ENCODE measurements around the gene NUAK1. TPM values are rescaled to one million over a fixed set of nuclear protein-coding genes. Genes with fewer than 3 reads are reported as not detected.
"Not testable (repeated sequence)": the region's sequence is repeated elsewhere in the genome, so short reads cannot be mapped to it uniquely, and the experiment has no call there.

The NUAK1 gene
- total RNA-seq, 1 donor: 0.52 TPM

GRCh38 chr12:106023039-106023438 lies 115.7 kb downstream of the NUAK1 start:
- Histone ChIP-seq H3K9me3 (ENCODE audit: low read depth, low read length) (peaks cover 7% of the 10 kb centered on the region), H3K4me3 (ENCODE audit: low read length) (no peak overlapping the region), H3K27me3 (ENCODE audit: insufficient read depth, low read length) (no peaks in the 10 kb centered on the region), H3K4me1 (ENCODE audit: insufficient read depth, low read length) (no peaks in the 10 kb centered on the region)

- no peaks in the 10 kb centered on the region for H3K4me1 ChIP-seq (ENCODE audit: insufficient read depth, low read length)
- H3K4me3 ChIP-seq (ENCODE audit: low read length): no peak overlapping the region
- H3K27me3 ChIP-seq (ENCODE audit: insufficient read depth, low read length): no peaks in the 10 kb centered on the region
- H3K9me3 ChIP-seq (ENCODE audit: low read depth, low read length): peaks cover 7% of the 10 kb centered on the region
These were observed 116.2 kb downstream of the NUAK1 start for GRCh38 chr12:106022568-106023012.

- no peak overlapping the region for H3K4me3 ChIP-seq (ENCODE audit: low read length)
- H3K9me3 ChIP-seq (ENCODE audit: low read depth, low read length): peaks cover 7% of the 10 kb centered on the region
- no peaks in the 10 kb centered on the region for H3K27me3 ChIP-seq (ENCODE audit: insufficient read depth, low read length)
- H3K4me1 ChIP-seq (ENCODE audit: insufficient read depth, low read length): no peaks in the 10 kb centered on the region
These were observed 117.2 kb downstream of the NUAK1 start for GRCh38 chr12:106021516-106021915.

- H3K4me3 ChIP-seq (ENCODE audit: low read length): no peak overlapping the region
- peaks cover 7% of the 10 kb centered on the region for H3K9me3 ChIP-seq (ENCODE audit: low read depth, low read length)
- no peaks in the 10 kb centered on the region for H3K27me3 ChIP-seq (ENCODE audit: insufficient read depth, low read length)
- H3K4me1 ChIP-seq (ENCODE audit: insufficient read depth, low read length): no peaks in the 10 kb centered on the region
These were observed 118.0 kb downstream of the NUAK1 start for GRCh38 chr12:106020736-106021135.

- no peaks in the 10 kb centered on the region for H3K4me1 ChIP-seq (ENCODE audit: insufficient read depth, low read length)
- peaks cover 7% of the 10 kb centered on the region for H3K9me3 ChIP-seq (ENCODE audit: low read depth, low read length)
- no peak overlapping the region for H3K4me3 ChIP-seq (ENCODE audit: low read length)
- no peaks in the 10 kb centered on the region for H3K27me3 ChIP-seq (ENCODE audit: insufficient read depth, low read length)
These were observed 119.6 kb downstream of the NUAK1 start for GRCh38 chr12:106019144-106019543.

- no peaks in the 10 kb centered on the region for H3K27me3 ChIP-seq (ENCODE audit: insufficient read depth, low read length)
- no peak overlapping the region for H3K4me3 ChIP-seq (ENCODE audit: low read length)
- peaks cover 7% of the 10 kb centered on the region for H3K9me3 ChIP-seq (ENCODE audit: low read depth, low read length)
- H3K4me1 ChIP-seq (ENCODE audit: insufficient read depth, low read length): no peaks in the 10 kb centered on the region
These were observed 120.5 kb downstream of the NUAK1 start for GRCh38 chr12:106018286-106018685.

GRCh38 chr12:106016601-106017278 lies 122.0 kb downstream of the NUAK1 start:
- not testable (repeated sequence) for H3K4me3 ChIP-seq (ENCODE audit: low read length); H3K9me3 ChIP-seq (ENCODE audit: low read depth, low read length); H3K4me1 ChIP-seq (ENCODE audit: insufficient read depth, low read length); H3K27me3 ChIP-seq (ENCODE audit: insufficient read depth, low read length)

GRCh38 chr12:106015646-106016045 lies 123.1 kb downstream of the NUAK1 start:
- peaks cover 7% of the 10 kb centered on the region for H3K9me3 ChIP-seq (ENCODE audit: low read depth, low read length)
- H3K27me3 ChIP-seq (ENCODE audit: insufficient read depth, low read length): no peaks in the 10 kb centered on the region
- no peaks in the 10 kb centered on the region for H3K4me1 ChIP-seq (ENCODE audit: insufficient read depth, low read length)
- no peak overlapping the region for H3K4me3 ChIP-seq (ENCODE audit: low read length)

- H3K9me3 ChIP-seq (ENCODE audit: low read depth, low read length): peaks cover 7% of the 10 kb centered on the region
- no peak overlapping the region for H3K4me3 ChIP-seq (ENCODE audit: low read length)
- H3K27me3 ChIP-seq (ENCODE audit: insufficient read depth, low read length): no peaks in the 10 kb centered on the region
- no peaks in the 10 kb centered on the region for H3K4me1 ChIP-seq (ENCODE audit: insufficient read depth, low read length)
These were observed 124.8 kb downstream of the NUAK1 start for GRCh38 chr12:106013941-106014340.

Other genes with a start within 250 kb of the NUAK1 start
- gene CKAP4, start 109.1 kb upstream of the NUAK1 start, total RNA-seq: 40.4 TPM
- 201 TPM for gene TCP11L2, start 163.8 kb upstream of the NUAK1 start, total RNA-seq
- 2.4 TPM for gene POLR3B, start 218.8 kb upstream of the NUAK1 start, total RNA-seq

Measured in mononuclear cell (primary cell).